Keratinocyte (primary cell): ENCODE data around the gene ZNF792.
"Not testable (repeated sequence)": the region's sequence is repeated elsewhere in the genome, so short reads cannot be mapped to it uniquely, and the experiment has no call there.

Experiments
- CTCF ChIP-seq, 3 experiments: IDR thresholded peaks in 1 of 3; conservative IDR thresholded peaks in 1 of 3; optimal IDR thresholded peaks in 1 of 3; 2 replicates in 2 of 3; 3 replicates in 1 of 3; pipeline versions ENCODE3 to v1.5.1; 2011; ENCODE audit warnings: low read length in 3 of 3, mild to moderate bottlenecking in 3 of 3, moderate library complexity in 2 of 3, control low read depth in 1 of 3, inconsistent platforms in 1 of 3; ENCODE audit not compliant: insufficient read depth in 2 of 3; ENCODE audit errors: extremely low read depth in 1 of 3
- EZH2 ChIP-seq: IDR thresholded peaks from one replicate; pipeline ENCODE4 v1.6.1; 2012; ENCODE audit warnings: inconsistent platforms, mild to moderate bottlenecking, low read length, moderate library complexity

GRCh38 chr19:34998224-34998623 is 34.2 kb upstream of the ZNF792 start:
- TF ChIP-seq CTCF (optimal IDR thresholded peaks at IDR 0.05 in 1 of 3, IDR thresholded peaks at IDR 0.05 in 1 of 3, conservative IDR thresholded peaks at IDR 0.05 in 1 of 3; ENCODE audit: extremely low read depth in 1 of 3, insufficient read depth in 2 of 3, low read length in 3 of 3); EZH2: not testable (repeated sequence)
